ENCODE data around the gene UBE3C.

Gene UBE3C

GRCh38 chr7:157160433-157160832 is 21.7 kb downstream of the UBE3C start:
- no peak overlapping the region for H3K4me3 ChIP-seq
- H3K27ac ChIP-seq = no peak overlapping the region

GRCh38 chr7:157165987-157166386 is 27.3 kb downstream of the UBE3C start:
- Histone ChIP-seq H3K4me3 (no peak overlapping the region), H3K27ac (no peak overlapping the region)

GRCh38 chr7:157168571-157168970 is 29.8 kb downstream of the UBE3C start:
- Histone ChIP-seq H3K4me3 (no peak overlapping the region), H3K27ac (no peak overlapping the region)

- Histone ChIP-seq H3K27ac (no peak overlapping the region), H3K4me3 (no peak overlapping the region)
Observed at GRCh38 chr7:157176771-157177170, 38.0 kb downstream of the UBE3C start.

GRCh38 chr7:157177333-157177982 is 38.7 kb downstream of the UBE3C start:
- Histone ChIP-seq H3K4me3 (no peak overlapping the region), H3K27ac (no peak overlapping the region)

GRCh38 chr7:157177983-157178381 is 39.3 kb downstream of the UBE3C start:
- Histone ChIP-seq H3K4me3 (no peak overlapping the region), H3K27ac (no peak overlapping the region)

GRCh38 chr7:157183832-157184231 is 45.1 kb downstream of the UBE3C start:
- Histone ChIP-seq H3K27ac (no peak overlapping the region), H3K4me3 (no peak overlapping the region)

GRCh38 chr7:157188091-157188665 is 49.5 kb downstream of the UBE3C start:
- Histone ChIP-seq H3K4me3 (no peak overlapping the region), H3K27ac (no peak overlapping the region)

GRCh38 chr7:157189405-157189804 is 50.7 kb downstream of the UBE3C start:
- no peak overlapping the region for H3K4me3 ChIP-seq
- H3K27ac ChIP-seq = no peak overlapping the region

- no peak overlapping the region for H3K27ac ChIP-seq
Observed at GRCh38 chr7:157192861-157193260, 54.1 kb downstream of the UBE3C start.

GRCh38 chr7:157193274-157193673 is 54.5 kb downstream of the UBE3C start:
- H3K27ac ChIP-seq = no peak overlapping the region
- H3K4me3 ChIP-seq = no peak overlapping the region

More at GRCh38 chr7:157192861-157193260, 54.1 kb downstream of the UBE3C start:
- H3K4me3 ChIP-seq = no peak overlapping the region

- no peak overlapping the region for H3K4me3 ChIP-seq
- H3K27ac ChIP-seq = no peak overlapping the region
Observed at GRCh38 chr7:157194948-157195347, 56.2 kb downstream of the UBE3C start.

- H3K27ac ChIP-seq = no peak overlapping the region
- no peak overlapping the region for H3K4me3 ChIP-seq
Observed at GRCh38 chr7:157195868-157196267, 57.1 kb downstream of the UBE3C start.

- Histone ChIP-seq H3K4me3 (no peak overlapping the region), H3K27ac (no peak overlapping the region)
Observed at GRCh38 chr7:157204134-157204533, 65.4 kb downstream of the UBE3C start.

- no peak overlapping the region for H3K27ac ChIP-seq
- no peak overlapping the region for H3K4me3 ChIP-seq
Observed at GRCh38 chr7:157205438-157205837, 66.7 kb downstream of the UBE3C start.

GRCh38 chr7:157208571-157209413 is 70.1 kb downstream of the UBE3C start:
- Histone ChIP-seq H3K4me3 (no peak overlapping the region), H3K27ac (no peak overlapping the region)

- H3K27ac ChIP-seq = no peak overlapping the region
- no peak overlapping the region for H3K4me3 ChIP-seq
Observed at GRCh38 chr7:157210682-157211081, 72.0 kb downstream of the UBE3C start.

- H3K27ac ChIP-seq = no peak overlapping the region
- H3K4me3 ChIP-seq = no peak overlapping the region
Observed at GRCh38 chr7:157211690-157212089, 73.0 kb downstream of the UBE3C start.

GRCh38 chr7:157219154-157219553 is 80.4 kb downstream of the UBE3C start:
- no peak overlapping the region for H3K27ac ChIP-seq
- no peak overlapping the region for H3K4me3 ChIP-seq

GRCh38 chr7:157220916-157221569 is 82.3 kb downstream of the UBE3C start:
- Histone ChIP-seq H3K27ac (no peak overlapping the region), H3K4me3 (no peak overlapping the region)
